Fibroblast of pulmonary artery (primary cell): ENCODE data around the gene TMEM127.
"Not testable (repeated sequence)": the region's sequence is repeated elsewhere in the genome, so short reads cannot be mapped to it uniquely, and the experiment has no call there.

Experiments used
- DNase-seq: peaks from one replicate; pipeline ENCODE4 v3.0.0-alpha.2; 2010; ENCODE audit warnings: low read depth
- H3K4me3 ChIP-seq: replicated peaks from 2 replicates; pipeline ENCODE4 v1.5.1; 2011; ENCODE audit warnings: low read depth, mild to moderate bottlenecking, control low read depth, low read length, moderate library complexity
- CTCF ChIP-seq: IDR thresholded peaks from 2 replicates; pipeline ENCODE4 v1.5.1; 2011; ENCODE audit warnings: mild to moderate bottlenecking, control low read depth, low read length, inconsistent platforms; ENCODE audit errors: missing control alignments

Gene TMEM127

DNA sequence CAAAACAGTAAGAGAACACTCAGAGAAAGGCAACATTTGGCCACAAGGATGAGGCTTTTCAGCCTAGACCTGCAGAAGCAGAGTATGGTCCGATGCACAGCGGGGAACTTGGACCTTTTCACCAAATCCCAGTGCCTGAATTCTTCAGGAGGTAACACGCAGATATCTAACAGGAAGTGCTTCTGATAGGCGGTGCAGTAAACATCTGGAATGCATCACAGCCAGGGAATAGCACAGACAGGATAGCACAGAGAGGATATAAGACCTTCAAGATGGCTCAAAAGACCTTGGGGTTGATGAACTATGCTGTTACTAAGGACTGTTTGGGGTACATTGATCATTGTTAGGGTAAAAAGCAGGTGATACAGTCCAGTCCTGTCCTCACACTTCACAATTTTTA is 1.7 kb downstream of the TMEM127 start:
- TF ChIP-seq CTCF = no peak
- peak; percentile 42 for DNase-seq
- peak overlapping the region; percentile 79 for H3K4me3 ChIP-seq

DNA sequence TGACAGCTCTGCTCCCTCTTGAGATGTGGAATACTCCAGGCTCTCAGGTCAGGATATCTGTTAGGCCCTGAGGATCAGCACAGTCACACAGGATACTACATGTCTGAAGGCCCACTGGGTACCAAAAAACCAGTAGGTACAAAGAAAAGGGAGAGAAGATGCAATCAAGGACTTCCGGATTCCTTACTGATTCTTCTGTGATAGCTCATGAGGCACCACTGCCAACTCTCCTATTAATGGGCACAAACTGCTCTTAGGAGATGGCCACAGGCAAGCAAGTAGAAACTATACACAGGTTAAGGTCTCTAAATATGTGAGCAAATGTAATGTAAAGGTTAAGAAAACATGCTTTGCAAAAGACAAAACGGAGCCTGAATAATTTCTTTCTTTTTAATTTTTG is 3.5 kb downstream of the TMEM127 start:
- TF ChIP-seq CTCF = no peak
- no peak for DNase-seq
- H3K4me3 ChIP-seq = no peak overlapping the region

DNA sequence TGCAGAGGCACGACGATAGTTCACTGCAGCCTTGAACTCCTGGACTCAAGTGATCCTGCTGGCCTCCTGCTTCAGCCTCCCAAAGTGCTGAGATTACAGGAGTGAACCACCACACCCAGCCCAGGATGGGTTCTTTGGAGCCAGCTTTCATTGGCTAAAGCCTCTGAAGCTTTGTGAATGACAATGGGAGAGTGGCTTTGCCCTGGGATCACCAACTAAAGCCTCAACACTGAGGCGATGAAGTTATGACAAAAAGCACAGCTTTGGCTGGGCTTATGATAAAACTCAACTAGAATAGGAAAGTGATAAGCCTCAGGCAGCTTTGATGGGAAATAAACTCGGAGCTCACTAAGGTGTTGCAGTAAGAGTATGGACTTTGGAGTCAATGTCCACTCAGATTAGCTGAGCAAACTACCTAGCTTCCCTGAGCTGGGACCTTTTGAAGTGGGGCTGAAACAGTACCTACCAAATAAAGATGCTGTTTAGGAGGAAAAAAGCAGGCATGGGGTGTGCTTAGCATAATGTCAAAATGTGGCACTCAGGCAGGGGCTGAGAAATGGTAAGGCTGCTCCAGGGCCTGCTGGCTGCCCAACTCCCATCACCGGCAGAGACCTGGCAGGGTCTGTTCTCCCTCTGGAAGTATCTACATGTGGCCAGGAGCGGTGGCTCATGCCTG is 4.3 kb downstream of the TMEM127 start:
- no peak for TF ChIP-seq CTCF
- DNase-seq = no peak
- no peak overlapping the region for H3K4me3 ChIP-seq

- no peak overlapping the region for H3K4me3 ChIP-seq
Measured at GRCh38 chr2:96260387-96261260, 5.2 kb downstream of the TMEM127 start.

GRCh38 chr2:96259497-96259921 is 6.3 kb downstream of the TMEM127 start:
- DNase-seq = no peak
- no peak overlapping the region for H3K4me3 ChIP-seq
- no peak for TF ChIP-seq CTCF

More at GRCh38 chr2:96260387-96261260, 5.2 kb downstream of the TMEM127 start:
- peak; percentile 49 for TF ChIP-seq CTCF
- DNase-seq = peak; percentile 90

DNA sequence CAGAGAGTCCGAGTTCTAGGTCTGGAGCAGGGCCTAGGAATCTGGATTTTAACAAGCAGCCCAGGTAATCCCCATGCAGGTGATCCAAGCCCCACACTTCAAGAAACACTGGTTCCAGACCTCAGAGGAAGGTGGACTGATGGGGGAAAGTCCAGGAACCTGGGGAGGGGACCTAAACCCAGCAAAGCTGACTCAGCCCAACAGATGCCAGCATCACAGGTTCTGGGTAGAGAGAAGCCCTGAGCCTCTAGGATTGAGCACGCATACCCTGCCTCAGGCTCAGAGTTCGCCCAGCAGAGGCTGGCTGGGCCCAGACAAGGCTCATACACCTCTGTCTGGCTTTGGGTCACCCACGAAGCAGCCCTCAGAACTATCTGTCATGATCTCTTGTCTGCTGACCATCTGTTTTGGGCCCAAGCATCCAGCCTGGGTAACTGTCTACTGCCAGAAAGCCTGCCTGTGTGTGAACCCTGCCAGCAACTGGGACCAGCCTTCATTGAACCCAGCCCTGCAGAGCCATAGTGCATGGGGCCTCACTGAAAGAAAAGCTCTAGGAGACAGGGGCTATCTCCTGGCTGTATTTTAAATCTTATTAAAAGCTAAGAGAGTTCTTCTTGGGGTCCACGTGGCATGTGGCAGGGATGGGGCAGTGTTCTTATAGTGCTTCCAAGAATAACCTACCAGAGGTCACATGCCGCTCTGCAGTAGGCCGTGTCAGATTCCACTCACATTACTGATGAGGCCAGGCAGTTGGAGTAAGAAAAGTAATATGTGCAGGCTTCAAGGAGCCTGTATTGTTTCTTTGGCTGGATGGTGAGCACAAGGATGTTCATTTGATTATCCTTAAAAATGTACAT is 7.4 kb downstream of the TMEM127 start:
- DNase-seq = no peak
- TF ChIP-seq CTCF = no peak
- no peak overlapping the region for H3K4me3 ChIP-seq

- H3K4me3 ChIP-seq, DNase-seq: not testable (repeated sequence)
Measured at GRCh38 chr2:96257744-96258143, 8.1 kb downstream of the TMEM127 start.
